Lung (tissue), 12 donors: Measurements from ENCODE around the gene SYNC. TPM values are rescaled to one million over a fixed set of nuclear protein-coding genes. Genes with fewer than 3 reads are reported as not detected.
A peak's percentile ranks its signal among the peaks of the same experiment; 100 is the strongest.
"Not testable (repeated sequence)": the region's sequence is repeated elsewhere in the genome, so short reads cannot be mapped to it uniquely, and the experiment has no call there.

Experiments used
- ATAC-seq: fragments of 200-7000 bp; cut with Tn5 transposase; one replicate; pipeline ENCODE4 v1.9.1; 2020; ENCODE audit warnings: moderate number of reproducible peaks; ENCODE audit not compliant: insufficient read depth, low FRiP score
- DNase-seq, 3 donors: peaks; one replicate each; pipeline ENCODE4 v3.0.0-alpha.2; 2013 to 2017
- H3K27ac ChIP-seq, 2 donors: one replicate each; pipeline ENCODE4 v1.5.1; 2013; ENCODE audit warnings: mild to moderate bottlenecking in 2 of 2, moderate library complexity in 2 of 2, control low read depth in 1 of 2, inconsistent platforms in 1 of 2, low read depth in 1 of 2, low read length in 1 of 2
- H3K27me3 ChIP-seq, 3 donors: one replicate each; pipeline ENCODE4 v1.5.1; 2013; ENCODE audit warnings: low read length in 2 of 3; ENCODE audit not compliant: control insufficient read depth in 3 of 3, insufficient read depth in 3 of 3
- H3K36me3 ChIP-seq, 4 donors: one replicate each; pipeline ENCODE4 v1.5.1; 2013; ENCODE audit warnings: low read length in 4 of 4, mild to moderate bottlenecking in 1 of 4, moderate library complexity in 1 of 4; ENCODE audit not compliant: control insufficient read depth in 4 of 4, insufficient read depth in 4 of 4
- H3K4me1 ChIP-seq, 5 donors: one replicate each; pipeline ENCODE4 v1.5.1; 2013; ENCODE audit warnings: low read length in 5 of 5, mild to moderate bottlenecking in 2 of 5, moderate library complexity in 1 of 5; ENCODE audit not compliant: control insufficient read depth in 5 of 5, insufficient read depth in 5 of 5
- H3K4me3 ChIP-seq: one replicate; pipeline ENCODE4 v1.5.1; 2013; ENCODE audit warnings: mild to moderate bottlenecking, control low read depth, moderate library complexity
- H3K9ac ChIP-seq, 2 donors: one replicate each; pipeline ENCODE4 v1.5.1; 2013; ENCODE audit warnings: low read length in 2 of 2, control low read depth in 1 of 2; ENCODE audit not compliant: insufficient read depth in 1 of 2
- H3K9me3 ChIP-seq, 4 donors: one replicate each; pipeline ENCODE4 v1.5.1; 2013; ENCODE audit warnings: low read length in 3 of 4, mild to moderate bottlenecking in 1 of 4, moderate library complexity in 1 of 4; ENCODE audit not compliant: control insufficient read depth in 4 of 4, insufficient read depth in 3 of 4
- WGBS, 2 donors: extraction: QIAGEN DNeasy Blood & Tissue Kit; methylation state at CpG; one replicate each; pipeline ENCODE4 v1.1.7; 2013; 5-methylcytosine and 5-hydroxymethylcytosine counted together
- polyA plus RNA-seq, 2 donors: library from polyadenylated mRNA; stranded (reverse); fragments of 200-250 nt; gene quantifications; one replicate each; pipeline ENCODE4 v1.2.1, GENCODE V29; 2013
- total RNA-seq, 2 donors: library from RNA; depleted of rRNA in 1 of 2; stranded (reverse); fragments of >200 nt in 1 of 2; gene quantifications; one replicate each; pipeline ENCODE4 v1.2.1, GENCODE V29; 2014 to 2021
- TF ChIP-seq, protein P1 (sequence below): IDR thresholded peaks from 2 replicates; pipeline ENCODE4 v1.5.1; 2012; ENCODE audit warnings: mild to moderate bottlenecking; ENCODE audit errors: control extremely low read depth, extremely low read depth
- donor health status: control.
- donor health status: control.
- donor health status: Bipolar disorder and iron deficiency.
- donor health status: healthy.
- donor health status: DM: yes; HTN: yes; CAD: no.

Gene SYNC
- total and polyA plus RNA-seq, 4 donors = 2.0 to 15.4 (median 5.7) TPM

DNA sequence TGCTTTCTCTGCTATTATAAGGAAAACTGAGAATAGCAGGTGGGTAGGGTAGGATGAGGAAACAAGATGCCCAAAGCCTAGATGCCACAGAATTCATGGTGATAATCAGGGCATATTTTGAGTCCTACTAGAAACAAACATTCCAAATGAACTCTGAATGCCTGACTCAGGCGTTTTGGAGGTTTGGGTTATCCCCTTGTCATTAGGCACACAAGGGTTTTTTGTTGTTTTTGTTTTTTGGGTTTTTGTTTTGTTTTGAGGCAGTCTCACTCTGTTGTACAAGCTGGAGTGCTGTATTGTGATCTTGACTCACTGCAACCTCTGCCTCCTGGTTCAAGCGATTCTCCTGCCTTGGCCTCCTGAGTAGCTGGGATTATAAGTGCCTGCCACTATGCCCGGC lies 19.2 kb downstream of the SYNC start:
- Histone ChIP-seq H3K4me1 (peaks cover 0 to 26% (median 6%) of the 10 kb centered on the region in 5 donors), H3K27me3 (no peaks in the 10 kb centered on the region), H3K9me3 (no peaks in the 10 kb centered on the region), H3K9ac (peak overlapping the region in 1 of 2 donors; percentile 70), H3K27ac (no peak overlapping the region), H3K4me3 (no peak overlapping the region), H3K36me3 (peaks cover 11 to 43% (median 18%) of the 10 kb centered on the region in 4 donors)
- WGBS, 2 donors = 85 to 89% methylated on average over 3 of the region's 3 CpGs
- DNase-seq (no peak), ATAC-seq (no peak)
- TF ChIP-seq, protein P1, sequence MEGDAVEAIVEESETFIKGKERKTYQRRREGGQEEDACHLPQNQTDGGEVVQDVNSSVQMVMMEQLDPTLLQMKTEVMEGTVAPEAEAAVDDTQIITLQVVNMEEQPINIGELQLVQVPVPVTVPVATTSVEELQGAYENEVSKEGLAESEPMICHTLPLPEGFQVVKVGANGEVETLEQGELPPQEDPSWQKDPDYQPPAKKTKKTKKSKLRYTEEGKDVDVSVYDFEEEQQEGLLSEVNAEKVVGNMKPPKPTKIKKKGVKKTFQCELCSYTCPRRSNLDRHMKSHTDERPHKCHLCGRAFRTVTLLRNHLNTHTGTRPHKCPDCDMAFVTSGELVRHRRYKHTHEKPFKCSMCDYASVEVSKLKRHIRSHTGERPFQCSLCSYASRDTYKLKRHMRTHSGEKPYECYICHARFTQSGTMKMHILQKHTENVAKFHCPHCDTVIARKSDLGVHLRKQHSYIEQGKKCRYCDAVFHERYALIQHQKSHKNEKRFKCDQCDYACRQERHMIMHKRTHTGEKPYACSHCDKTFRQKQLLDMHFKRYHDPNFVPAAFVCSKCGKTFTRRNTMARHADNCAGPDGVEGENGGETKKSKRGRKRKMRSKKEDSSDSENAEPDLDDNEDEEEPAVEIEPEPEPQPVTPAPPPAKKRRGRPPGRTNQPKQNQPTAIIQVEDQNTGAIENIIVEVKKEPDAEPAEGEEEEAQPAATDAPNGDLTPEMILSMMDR = no peak

DNA sequence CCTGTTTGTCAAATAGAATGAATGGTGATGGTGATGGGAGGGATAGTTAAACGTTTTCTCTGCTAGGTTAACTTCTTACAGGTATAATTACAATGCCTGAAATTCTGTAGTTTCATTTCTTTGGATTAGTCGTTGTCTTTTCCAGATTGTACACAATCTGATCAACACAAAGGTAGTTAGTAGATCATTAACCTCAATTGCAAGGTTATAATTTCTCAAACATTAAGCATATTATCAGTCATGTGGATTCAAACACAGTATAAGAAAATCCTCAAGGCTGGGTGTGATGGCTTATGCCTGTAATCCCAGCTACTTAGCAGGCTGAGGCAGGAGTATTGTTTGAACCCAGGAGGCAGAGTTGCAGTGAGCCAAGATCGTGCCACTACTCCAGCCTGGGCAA lies 20.6 kb downstream of the SYNC start:
- peaks cover 0 to 23% (median 6%) of the 10 kb centered on the region in 5 donors for H3K4me1 ChIP-seq
- no peaks in the 10 kb centered on the region for H3K27me3 ChIP-seq
- no peaks in the 10 kb centered on the region for H3K9me3 ChIP-seq
- H3K36me3 ChIP-seq = peaks cover 16 to 42% (median 20%) of the 10 kb centered on the region in 4 donors
- H3K4me3 ChIP-seq = no peak overlapping the region
- H3K9ac ChIP-seq = no peak overlapping the region
- ATAC-seq (no peak), DNase-seq (no peak)
- no peak overlapping the region for H3K27ac ChIP-seq
- TF ChIP-seq, protein P1 = no peak
- WGBS, 2 donors = 58 to 89% methylated on average over 3 of the region's 3 CpGs

DNA sequence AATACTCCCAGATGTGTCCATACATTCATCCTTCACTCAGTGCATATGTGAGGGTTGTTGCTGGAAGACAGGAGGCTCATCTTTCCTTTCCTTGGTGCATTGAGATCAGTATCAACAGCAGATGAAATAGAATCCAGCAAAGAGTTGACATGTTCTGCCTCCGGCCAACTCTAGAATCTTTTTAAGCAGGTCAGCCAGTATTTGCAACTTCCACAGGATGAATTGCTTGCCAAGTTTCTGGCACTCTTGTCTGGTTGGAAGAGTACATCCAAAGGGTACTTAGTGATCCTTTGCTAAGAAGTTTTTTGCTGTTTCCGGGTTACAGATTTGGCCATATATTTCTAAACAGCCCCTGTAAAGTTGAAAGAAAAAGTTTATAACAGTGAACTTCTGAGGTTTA lies 21.1 kb downstream of the SYNC start:
- H3K4me3 ChIP-seq = no peak overlapping the region
- WGBS, 2 donors = 52 to 71% methylated on average over 2 of the region's 2 CpGs
- H3K4me1 ChIP-seq = peaks cover 0 to 23% (median 6%) of the 10 kb centered on the region in 5 donors
- H3K9me3 ChIP-seq = no peaks in the 10 kb centered on the region
- H3K9ac ChIP-seq = no peak overlapping the region
- TF ChIP-seq, protein P1 = no peak
- peak in 2 of 3 donors; percentile 59 to 83 for DNase-seq
- no peak for ATAC-seq
- peaks cover 18 to 47% (median 22%) of the 10 kb centered on the region in 4 donors for H3K36me3 ChIP-seq
- H3K27ac ChIP-seq = no peak overlapping the region
- no peaks in the 10 kb centered on the region for H3K27me3 ChIP-seq

DNA sequence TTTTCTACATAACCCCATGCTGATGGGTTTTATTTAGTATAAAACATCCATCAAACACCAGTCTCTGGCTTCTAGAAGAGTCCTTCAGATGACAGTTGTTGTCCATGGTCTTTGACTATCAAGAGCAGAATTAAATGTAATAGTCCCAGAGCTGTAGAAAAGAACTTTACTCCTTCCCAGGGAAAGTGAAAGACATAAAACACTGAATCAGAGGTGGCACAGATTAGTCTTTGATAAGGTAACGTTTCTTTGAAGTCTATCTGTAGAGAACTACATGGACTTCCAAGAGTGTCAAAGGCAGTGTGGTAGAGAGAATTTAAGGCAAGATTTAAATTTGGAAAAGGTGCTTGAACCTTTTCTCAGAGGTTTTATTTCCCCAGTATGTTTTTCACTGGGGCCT lies 21.9 kb downstream of the SYNC start:
- Histone ChIP-seq H3K9ac (no peak overlapping the region), H3K36me3 (peaks cover 18 to 47% (median 21%) of the 10 kb centered on the region in 4 donors), H3K27ac (no peak overlapping the region), H3K9me3 (no peaks in the 10 kb centered on the region), H3K27me3 (no peaks in the 10 kb centered on the region), H3K4me3 (no peak overlapping the region), H3K4me1 (peaks cover 0 to 22% (median 6%) of the 10 kb centered on the region in 5 donors)
- TF ChIP-seq, protein P1 = no peak
- 81 to 87% methylated on average over 1 of the region's 1 CpG for WGBS, 2 donors
- DNase-seq (no peak), ATAC-seq (no peak)

DNA sequence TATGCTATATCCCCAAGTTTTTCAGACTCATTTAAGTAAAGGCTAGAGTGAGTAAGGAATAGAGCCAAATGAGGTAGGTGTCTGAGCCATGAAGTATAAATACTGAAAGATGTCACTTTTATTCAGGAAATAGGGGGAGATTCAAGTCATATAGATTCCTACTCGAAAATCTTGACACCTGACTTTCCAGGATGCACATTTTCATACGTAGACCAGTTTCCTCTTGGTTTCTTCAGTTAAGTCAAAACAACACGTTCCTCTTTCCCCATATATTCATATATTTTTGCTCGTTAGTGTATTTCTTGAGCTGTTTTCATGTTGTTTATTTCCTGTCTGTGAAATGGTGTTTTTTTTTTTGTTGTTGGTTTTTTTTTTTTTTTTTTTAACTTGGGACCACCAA lies 22.6 kb downstream of the SYNC start:
- peaks cover 0 to 20% (median 6%) of the 10 kb centered on the region in 5 donors for H3K4me1 ChIP-seq
- not testable (repeated sequence) for H3K27ac ChIP-seq, DNase-seq, H3K4me3 ChIP-seq, H3K27me3 ChIP-seq, H3K9me3 ChIP-seq, ATAC-seq, H3K9ac ChIP-seq
- 41 to 77% methylated on average over 4 of the region's 4 CpGs for WGBS, 2 donors
- H3K36me3 ChIP-seq = peaks cover 17 to 41% (median 19%) of the 10 kb centered on the region in 4 donors
